ENCODE results near the gene FNTB.

FNTB gene

GRCh38 chr14:65010211-65010931 is 23.7 kb downstream of the FNTB start:
- no peak for DNase-seq (ENCODE audit: low read depth)
- TF ChIP-seq CTCF (IDR thresholded peaks at IDR 0.05; ENCODE audit: control insufficient read depth, extremely low read depth, insufficient read depth) = no peak
- H3K4me3 ChIP-seq (ENCODE audit: low read depth, low read length) = no peak overlapping the region

- H3K4me3 ChIP-seq (ENCODE audit: low read depth, low read length) = no peak overlapping the region
- TF ChIP-seq CTCF (IDR thresholded peaks at IDR 0.05; ENCODE audit: control insufficient read depth, extremely low read depth, insufficient read depth) = no peak
- DNase-seq (ENCODE audit: low read depth) = no peak
Observed at GRCh38 chr14:65011538-65011937, 24.8 kb downstream of the FNTB start.

DNA sequence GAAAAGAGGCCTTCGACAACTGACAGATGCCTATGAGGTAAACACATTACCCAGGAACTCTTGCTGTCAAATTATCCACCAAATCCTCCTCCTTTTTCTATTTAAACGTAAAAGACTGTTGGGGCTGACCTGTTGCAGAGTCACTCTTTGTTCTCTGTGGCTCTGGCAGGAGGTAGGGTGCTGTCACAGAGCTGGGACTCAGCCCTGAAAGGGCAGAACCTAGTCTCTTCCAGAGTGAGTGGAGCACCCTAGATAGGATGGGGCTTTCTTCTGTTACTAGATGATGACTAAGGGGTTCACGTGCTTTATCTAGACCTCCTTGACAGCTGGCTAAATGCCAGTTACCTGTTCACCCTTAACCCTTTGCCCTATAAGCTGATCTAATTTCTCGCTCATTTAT is 25.7 kb downstream of the FNTB start:
- no peak overlapping the region for H3K4me3 ChIP-seq (ENCODE audit: low read depth, low read length)
- no peak for DNase-seq (ENCODE audit: low read depth)
- no peak for TF ChIP-seq CTCF (IDR thresholded peaks at IDR 0.05; ENCODE audit: control insufficient read depth, extremely low read depth, insufficient read depth)

GRCh38 chr14:65015391-65015790 is 28.7 kb downstream of the FNTB start:
- TF ChIP-seq CTCF (IDR thresholded peaks at IDR 0.05; ENCODE audit: control insufficient read depth, extremely low read depth, insufficient read depth) = no peak
- no peak overlapping the region for H3K4me3 ChIP-seq (ENCODE audit: low read depth, low read length)
- DNase-seq (ENCODE audit: low read depth) = no peak

- no peak for DNase-seq (ENCODE audit: low read depth)
- TF ChIP-seq CTCF (IDR thresholded peaks at IDR 0.05; ENCODE audit: control insufficient read depth, extremely low read depth, insufficient read depth) = no peak
- H3K4me3 ChIP-seq (ENCODE audit: low read depth, low read length) = no peak overlapping the region
Observed at GRCh38 chr14:65016471-65016870, 29.8 kb downstream of the FNTB start.

DNA sequence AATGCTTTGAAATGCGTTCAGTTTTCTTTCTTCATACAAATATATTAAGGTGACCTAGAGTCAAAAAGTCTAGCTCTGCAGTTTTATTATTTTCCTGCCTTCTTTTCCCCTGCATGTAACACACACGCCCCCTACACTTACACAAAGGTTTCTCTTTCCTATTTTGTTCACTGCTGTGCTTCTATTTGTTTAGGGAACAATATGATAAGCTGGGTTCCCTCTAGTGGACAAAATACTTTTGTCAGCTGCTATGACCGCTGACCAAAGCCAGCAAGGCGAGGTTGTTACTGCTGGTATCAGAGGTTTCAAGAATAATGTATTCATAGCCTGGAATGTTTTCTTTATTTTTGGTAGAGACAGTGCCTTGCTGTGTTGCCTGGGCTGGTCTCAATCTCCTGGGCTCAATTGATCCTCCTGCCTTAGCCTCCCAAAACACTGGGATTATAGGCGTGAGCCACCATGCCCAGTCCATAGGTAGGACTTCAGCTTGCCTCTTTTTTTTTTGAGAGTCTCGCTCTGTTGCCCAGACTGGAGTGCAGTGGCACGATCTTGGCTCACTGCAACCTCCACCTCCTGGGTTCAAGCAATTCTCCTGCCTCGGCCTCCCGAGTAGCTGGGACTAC is 33.4 kb downstream of the FNTB start:
- TF ChIP-seq CTCF (IDR thresholded peaks at IDR 0.05; ENCODE audit: control insufficient read depth, extremely low read depth, insufficient read depth) = peak; percentile 77
- DNase-seq (ENCODE audit: low read depth) = peak; percentile 60
- H3K4me3 ChIP-seq (ENCODE audit: low read depth, low read length) = no peak overlapping the region

DNA sequence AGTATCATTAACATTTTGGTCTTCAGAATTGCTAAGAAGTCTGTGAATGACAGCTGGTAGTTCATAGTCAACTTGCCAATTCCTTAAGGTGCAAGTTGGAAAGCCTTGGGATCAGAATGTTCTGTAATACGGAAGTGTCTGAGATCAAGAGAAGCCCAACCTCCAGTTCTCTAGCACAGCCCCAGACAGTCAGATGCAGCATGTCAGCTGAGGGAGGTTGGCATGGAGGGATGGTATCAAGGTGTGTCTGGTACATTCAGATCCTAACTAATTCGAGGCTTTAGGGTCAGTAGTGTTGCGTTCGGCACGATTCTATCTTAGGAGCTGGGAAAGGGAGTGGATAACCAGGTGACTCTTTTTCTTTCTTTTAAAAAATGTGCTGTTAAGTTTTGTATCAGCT is 38.3 kb downstream of the FNTB start:
- TF ChIP-seq CTCF (IDR thresholded peaks at IDR 0.05; ENCODE audit: control insufficient read depth, extremely low read depth, insufficient read depth) = no peak

More for the DNA sequence above, 38.3 kb downstream of the FNTB start:
- H3K4me3 ChIP-seq (ENCODE audit: low read depth, low read length) = no peak overlapping the region
- no peak for DNase-seq (ENCODE audit: low read depth)

Data from LNCaP clone FGC (cell line).